AG10803 (cell line): ENCODE results near the gene TMEM238L.

Experiments used
- DNase-seq: peaks from one replicate; pipeline ENCODE4 v3.0.0; 2010; ENCODE audit warnings: low read depth
- H3K4me3 ChIP-seq: 2 replicates; pipeline ENCODE4 v1.5.1; 2011; ENCODE audit warnings: mild to moderate bottlenecking, low read length, control low read depth
- TF ChIP-seq, protein P1 (sequence below): conservative IDR thresholded peaks from 2 replicates; pipeline ENCODE4 v1.5.1; 2011; ENCODE audit warnings: mild to moderate bottlenecking, low read length, control low read depth, inconsistent platforms

Gene TMEM238L

DNA sequence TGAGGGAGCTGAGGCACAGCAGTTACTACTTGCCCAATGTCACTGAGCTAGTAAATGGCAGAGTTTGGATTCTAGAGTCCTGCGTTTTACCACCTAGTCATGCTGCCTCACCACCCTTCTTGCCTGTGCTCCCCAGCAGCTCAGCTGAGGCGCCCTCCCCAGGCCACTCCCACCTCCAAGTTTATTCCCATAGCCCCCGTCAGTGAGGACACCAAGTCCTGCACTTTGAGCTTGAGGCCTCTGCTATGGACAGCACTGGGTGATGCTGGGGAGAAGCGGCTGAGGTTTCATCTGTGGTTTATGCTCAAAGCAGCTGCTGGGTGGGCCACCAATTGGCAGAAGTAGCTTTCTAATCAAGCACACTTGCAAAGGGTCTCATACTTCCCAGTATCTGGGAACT is 36.7 kb downstream of the TMEM238L start:
- DNase-seq: no peak
- TF ChIP-seq, protein P1, sequence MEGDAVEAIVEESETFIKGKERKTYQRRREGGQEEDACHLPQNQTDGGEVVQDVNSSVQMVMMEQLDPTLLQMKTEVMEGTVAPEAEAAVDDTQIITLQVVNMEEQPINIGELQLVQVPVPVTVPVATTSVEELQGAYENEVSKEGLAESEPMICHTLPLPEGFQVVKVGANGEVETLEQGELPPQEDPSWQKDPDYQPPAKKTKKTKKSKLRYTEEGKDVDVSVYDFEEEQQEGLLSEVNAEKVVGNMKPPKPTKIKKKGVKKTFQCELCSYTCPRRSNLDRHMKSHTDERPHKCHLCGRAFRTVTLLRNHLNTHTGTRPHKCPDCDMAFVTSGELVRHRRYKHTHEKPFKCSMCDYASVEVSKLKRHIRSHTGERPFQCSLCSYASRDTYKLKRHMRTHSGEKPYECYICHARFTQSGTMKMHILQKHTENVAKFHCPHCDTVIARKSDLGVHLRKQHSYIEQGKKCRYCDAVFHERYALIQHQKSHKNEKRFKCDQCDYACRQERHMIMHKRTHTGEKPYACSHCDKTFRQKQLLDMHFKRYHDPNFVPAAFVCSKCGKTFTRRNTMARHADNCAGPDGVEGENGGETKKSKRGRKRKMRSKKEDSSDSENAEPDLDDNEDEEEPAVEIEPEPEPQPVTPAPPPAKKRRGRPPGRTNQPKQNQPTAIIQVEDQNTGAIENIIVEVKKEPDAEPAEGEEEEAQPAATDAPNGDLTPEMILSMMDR: no peak
- H3K4me3 ChIP-seq: no peak overlapping the region

DNA sequence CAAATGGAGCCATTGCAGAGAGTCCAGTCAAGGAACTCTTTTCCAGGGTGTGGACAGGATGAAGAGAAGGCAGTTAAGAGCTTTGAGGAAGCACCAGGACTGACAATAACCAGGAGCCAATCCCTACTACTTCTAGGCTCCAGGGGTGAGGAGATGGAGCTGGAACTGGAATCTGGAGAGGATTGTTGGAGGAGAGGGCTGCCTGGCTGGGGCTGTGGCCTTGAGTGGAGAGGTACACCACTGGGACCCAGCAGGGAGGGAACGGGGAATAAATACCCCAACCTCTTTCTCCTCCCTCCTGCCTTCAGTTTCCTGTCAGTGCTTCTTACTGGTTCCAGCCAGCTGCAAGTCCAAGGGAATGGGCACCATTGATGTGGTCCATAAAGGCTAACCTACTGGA is 41.9 kb downstream of the TMEM238L start:
- TF ChIP-seq, protein P1: no peak
- DNase-seq: no peak
- H3K4me3 ChIP-seq: no peak overlapping the region

DNA sequence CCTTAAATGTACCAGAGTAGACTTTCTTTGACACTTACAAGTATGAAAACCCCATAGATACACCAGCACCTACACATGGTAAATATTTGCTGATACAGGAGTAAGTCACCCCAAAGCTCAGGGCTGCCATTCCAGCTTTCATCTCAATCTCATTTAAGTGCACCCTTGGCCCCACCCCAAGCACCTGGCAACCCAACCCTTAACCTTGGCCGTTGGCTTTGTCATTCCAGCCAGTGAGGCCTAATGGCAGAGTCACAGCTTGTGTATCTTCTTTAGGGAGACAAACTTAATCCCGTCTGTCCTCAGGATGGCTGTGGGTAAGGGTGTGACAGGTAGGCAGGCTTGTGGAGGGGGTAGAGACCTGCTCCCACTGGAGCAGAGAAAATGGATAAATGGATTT is 42.6 kb downstream of the TMEM238L start:
- no peak for DNase-seq
- no peak overlapping the region for H3K4me3 ChIP-seq
- TF ChIP-seq, protein P1: no peak

DNA sequence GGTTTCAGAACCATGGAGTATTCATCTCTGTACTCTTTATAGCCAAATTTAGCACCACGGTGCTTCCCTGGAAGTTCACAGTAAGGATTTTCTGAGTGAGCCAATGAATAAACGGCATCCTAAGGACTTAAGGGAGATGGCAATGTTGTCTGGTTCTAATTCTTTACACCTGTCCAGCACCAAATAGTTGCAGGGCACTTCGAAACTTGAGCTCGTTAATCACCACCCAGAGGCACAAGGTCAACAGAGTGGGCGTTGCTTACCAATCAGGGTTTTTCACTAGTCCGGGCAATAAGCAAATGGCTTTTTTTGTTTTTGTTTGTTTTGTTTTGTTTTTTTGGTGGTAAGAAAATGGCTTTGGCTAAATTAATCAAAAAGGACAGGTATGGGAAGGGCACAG is 45.8 kb downstream of the TMEM238L start:
- TF ChIP-seq, protein P1: no peak
- no peak overlapping the region for H3K4me3 ChIP-seq
- DNase-seq: no peak

DNA sequence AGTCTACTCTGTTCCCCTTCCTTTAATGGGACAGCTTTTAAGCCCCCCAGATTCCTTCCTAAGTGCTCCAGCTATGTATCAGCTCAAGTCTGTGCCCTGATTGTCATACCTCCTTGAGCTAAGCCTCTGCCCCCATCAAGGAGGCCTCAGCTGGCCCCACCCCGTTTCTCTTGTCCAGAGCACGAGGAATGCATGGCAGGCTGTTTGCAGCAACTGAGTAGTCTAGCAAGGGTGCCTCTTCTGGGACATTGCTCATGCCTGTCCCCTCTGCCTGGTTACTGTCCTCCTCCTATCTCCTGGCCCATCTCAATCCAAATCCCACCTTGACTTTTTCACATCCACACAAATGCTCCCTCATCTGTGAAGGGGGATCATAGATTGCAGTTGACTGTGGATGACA is 46.3 kb downstream of the TMEM238L start:
- DNase-seq: no peak

DNA sequence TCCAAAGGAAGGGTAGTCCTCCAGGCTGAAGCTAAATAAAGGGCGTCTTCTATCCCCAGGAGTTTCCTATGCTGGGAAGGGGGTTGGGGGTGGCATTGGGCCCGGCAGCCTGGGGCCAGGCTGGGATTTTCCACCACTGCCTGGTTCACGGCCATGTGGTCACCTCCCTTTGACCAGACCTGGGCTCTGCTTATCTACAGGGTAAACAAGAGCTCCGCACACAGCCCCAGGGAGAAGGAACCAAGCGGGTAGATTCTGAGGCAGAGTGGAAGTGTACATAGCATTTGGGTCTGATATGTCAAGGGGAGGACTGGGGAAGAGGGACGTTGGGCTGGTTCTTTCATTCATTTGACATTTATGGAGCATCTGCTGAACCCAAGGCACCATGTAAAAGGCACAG is 46.8 kb downstream of the TMEM238L start:
- TF ChIP-seq, protein P1: no peak
- no peak overlapping the region for H3K4me3 ChIP-seq
- DNase-seq: no peak

More for the DNA sequence above, 46.3 kb downstream of the TMEM238L start:
- TF ChIP-seq, protein P1: no peak
- no peak overlapping the region for H3K4me3 ChIP-seq

DNA sequence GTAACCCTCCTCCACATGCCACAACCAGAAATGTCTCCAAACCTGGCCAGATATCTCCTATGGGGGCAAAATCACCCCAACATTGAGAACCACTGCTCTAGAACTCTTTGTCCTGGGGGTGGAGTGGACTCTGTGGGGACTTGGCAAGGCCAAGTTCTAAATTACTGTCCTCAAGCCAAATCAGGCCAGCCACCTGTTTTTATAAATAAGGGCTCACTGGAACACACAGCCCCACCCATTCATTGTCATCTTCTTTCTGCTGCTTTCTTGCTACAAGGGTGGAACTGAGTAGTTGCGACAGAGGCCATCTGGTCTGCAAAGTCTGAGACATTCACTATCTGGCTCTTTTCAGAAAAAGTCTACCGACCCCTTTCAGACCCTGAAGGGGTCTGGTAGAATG is 47.3 kb downstream of the TMEM238L start:
- TF ChIP-seq, protein P1: no peak
- H3K4me3 ChIP-seq: no peak overlapping the region
- no peak for DNase-seq
